Measurements from ENCODE around the gene TMEM247. TPM values are rescaled to one million over a fixed set of nuclear protein-coding genes. Genes with fewer than 3 reads are reported as not detected.

Gene TMEM247
- total and polyA plus RNA-seq, 4 experiments from 2014 or later: not detected

DNA sequence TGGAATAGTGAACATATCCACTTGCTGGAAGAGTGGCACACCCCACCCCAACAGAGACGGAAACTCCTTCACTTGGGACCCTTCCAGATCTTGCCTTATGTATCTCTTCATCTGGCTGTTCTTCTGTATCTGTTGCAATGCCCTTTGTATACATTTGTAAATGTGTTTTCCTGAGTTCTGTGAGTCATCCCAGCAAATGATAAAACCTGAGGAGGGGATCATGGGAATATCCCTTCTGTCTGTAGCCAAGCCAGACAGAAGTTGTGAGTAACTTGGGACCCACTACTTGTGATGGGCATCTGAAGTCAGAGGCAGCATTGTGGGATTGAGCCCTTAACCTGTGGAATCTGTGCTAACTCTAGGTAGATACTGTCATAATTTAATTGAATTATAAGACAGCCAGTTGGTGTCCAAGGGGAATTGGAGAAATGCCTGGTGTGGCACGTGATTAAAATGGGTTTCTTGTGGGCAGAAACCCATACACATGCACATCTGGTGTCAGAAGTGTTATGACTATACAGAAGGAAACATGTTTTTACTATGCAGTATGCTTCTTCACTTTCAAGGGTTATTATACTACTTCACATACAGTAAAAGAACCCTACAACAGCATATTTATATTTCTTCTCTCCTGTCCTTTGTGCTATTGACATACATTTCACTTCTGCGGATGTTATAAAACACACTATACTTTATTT lies 32.3 kb upstream of the TMEM247 start:
- POLR2A ChIA-PET (ENCODE audit: partially characterized antibody): no interaction called here

DNA sequence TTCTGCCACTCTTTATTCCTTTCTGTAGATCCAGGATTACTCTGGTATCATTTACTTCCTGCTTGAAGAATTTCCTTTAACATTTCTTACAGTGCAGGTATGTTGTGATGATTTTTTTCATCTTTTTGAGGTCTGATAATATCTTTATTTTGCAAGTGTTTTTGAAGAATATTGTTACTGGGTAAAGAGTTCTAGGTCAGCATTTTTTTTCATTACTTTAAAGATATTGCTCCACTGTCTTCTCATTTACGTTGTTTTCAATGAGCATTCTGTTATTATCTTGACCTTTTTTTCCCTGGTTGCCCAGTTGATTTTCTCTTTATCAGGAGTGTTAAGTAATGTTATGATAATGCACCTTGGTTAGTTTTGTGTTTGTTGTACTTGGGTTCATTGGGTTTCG lies 31.7 kb upstream of the TMEM247 start:
- DNase-seq: no peak
- POLR2A ChIA-PET (ENCODE audit: partially characterized antibody): no interaction called here
- H3K4me1 Mint-ChIP-seq: peaks cover 0 to 5% (median 0%) of the 10 kb centered on the region in 4 donors
- Histone ChIP-seq H3K36me3 (ENCODE audit: insufficient read depth, low read length) (no peaks in the 10 kb centered on the region), H3K27ac (ENCODE audit: low read depth, low read length) (no peak overlapping the region), H3K4me1 (ENCODE audit: insufficient read depth, low read length) (no peaks in the 10 kb centered on the region), H3K4me3 (ENCODE audit: low read length in 2 of 2) (no peak overlapping the region), H3K27me3 (ENCODE audit: insufficient read depth, low read length) (no peaks in the 10 kb centered on the region), H3K9me3 (ENCODE audit: control insufficient read depth in 1 of 2, low read length in 2 of 2) (no peaks in the 10 kb centered on the region)
- CTCF ChIA-PET (ENCODE audit: partially characterized antibody): no interaction called here
- intact Hi-C loops (cut with micrococcal nuclease): no loop called here
- H3K36me3 Mint-ChIP-seq: peaks cover 0 to 1% of the 10 kb centered on the region in 2 donors
- H3K9me3 Mint-ChIP-seq: peaks cover 0 to 24% (median 10%) of the 10 kb centered on the region in 8 donors
- H3K4me3 Mint-ChIP-seq: no peak overlapping the region
- H3K27ac Mint-ChIP-seq: peak overlapping the region in 1 of 7 donors; percentile 48
- peaks cover 4 to 7% of the 10 kb centered on the region in 2 donors for H3K27me3 Mint-ChIP-seq

More for the DNA sequence above, 32.3 kb upstream of the TMEM247 start:
- DNase-seq: no peak
- no peaks in the 10 kb centered on the region for H3K36me3 ChIP-seq (ENCODE audit: insufficient read depth, low read length)
- Mint-ChIP-seq H3K27me3 (peaks cover 4 to 7% of the 10 kb centered on the region in 2 donors), H3K27ac (peak overlapping the region in 1 of 7 donors; percentile 37), H3K4me1 (peaks cover 0 to 5% (median 0%) of the 10 kb centered on the region in 4 donors), H3K9me3 (peaks cover 0 to 24% (median 10%) of the 10 kb centered on the region in 8 donors), H3K36me3 (peaks cover 0 to 1% of the 10 kb centered on the region in 2 donors), H3K4me3 (no peak overlapping the region)
- no peak overlapping the region for H3K27ac ChIP-seq (ENCODE audit: low read depth, low read length)
- intact Hi-C loops (cut with micrococcal nuclease): no loop called here
- H3K9me3 ChIP-seq (ENCODE audit: control insufficient read depth in 1 of 2, low read length in 2 of 2): no peaks in the 10 kb centered on the region
- no peaks in the 10 kb centered on the region for H3K4me1 ChIP-seq (ENCODE audit: insufficient read depth, low read length)
- CTCF ChIA-PET (ENCODE audit: partially characterized antibody): no interaction called here
- no peaks in the 10 kb centered on the region for H3K27me3 ChIP-seq (ENCODE audit: insufficient read depth, low read length)
- H3K4me3 ChIP-seq (ENCODE audit: low read length in 2 of 2): no peak overlapping the region

- intact Hi-C loops (cut with micrococcal nuclease): no loop called here
- Histone ChIP-seq H3K4me3 (ENCODE audit: low read length in 2 of 2) (no peak overlapping the region), H3K27me3 (ENCODE audit: insufficient read depth, low read length) (no peaks in the 10 kb centered on the region), H3K27ac (ENCODE audit: low read depth, low read length) (no peak overlapping the region), H3K9me3 (ENCODE audit: control insufficient read depth in 1 of 2, low read length in 2 of 2) (no peaks in the 10 kb centered on the region), H3K4me1 (ENCODE audit: insufficient read depth, low read length) (no peaks in the 10 kb centered on the region), H3K36me3 (ENCODE audit: insufficient read depth, low read length) (no peaks in the 10 kb centered on the region)
- Mint-ChIP-seq H3K4me3 (no peak overlapping the region), H3K27me3 (peaks cover 4 to 7% of the 10 kb centered on the region in 2 donors), H3K27ac (peak overlapping the region in 1 of 7 donors; percentile 43), H3K36me3 (peaks cover 0 to 1% of the 10 kb centered on the region in 2 donors), H3K4me1 (peaks cover 0 to 5% (median 0%) of the 10 kb centered on the region in 4 donors), H3K9me3 (peaks cover 0 to 24% (median 10%) of the 10 kb centered on the region in 8 donors)
- ChIA-PET CTCF (ENCODE audit: partially characterized antibody) (no interaction called here), POLR2A (ENCODE audit: partially characterized antibody) (no interaction called here)
- no peak for DNase-seq
Measured at GRCh38 chr2:46448111-46448510, 31.3 kb upstream of the TMEM247 start.

DNA sequence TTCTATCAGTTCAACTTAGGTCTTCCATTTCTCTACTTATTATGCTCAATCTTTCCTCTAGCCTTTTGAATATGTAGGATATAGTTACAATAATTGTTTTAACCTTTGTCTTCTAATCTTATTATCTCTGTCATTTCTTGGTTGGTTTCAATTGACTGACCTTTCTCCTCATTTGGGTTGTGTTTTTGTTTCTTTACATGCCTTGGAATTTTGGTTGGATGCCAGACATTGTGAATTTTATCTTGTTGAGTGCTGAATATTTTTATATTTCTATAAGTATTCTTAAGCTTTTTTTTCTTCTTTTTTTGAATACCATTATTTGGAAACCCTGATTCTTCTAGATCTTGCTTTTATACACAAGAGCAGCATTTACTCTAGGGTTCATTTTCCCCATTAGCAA lies 30.7 kb upstream of the TMEM247 start:
- Histone ChIP-seq H3K27me3 (ENCODE audit: insufficient read depth, low read length) (no peaks in the 10 kb centered on the region), H3K9me3 (ENCODE audit: control insufficient read depth in 1 of 2, low read length in 2 of 2) (no peaks in the 10 kb centered on the region), H3K4me3 (ENCODE audit: low read length in 2 of 2) (no peak overlapping the region), H3K4me1 (ENCODE audit: insufficient read depth, low read length) (no peaks in the 10 kb centered on the region), H3K27ac (ENCODE audit: low read depth, low read length) (no peak overlapping the region), H3K36me3 (ENCODE audit: insufficient read depth, low read length) (no peaks in the 10 kb centered on the region)
- Mint-ChIP-seq H3K4me1 (peaks cover 0 to 5% (median 0%) of the 10 kb centered on the region in 4 donors), H3K4me3 (no peak overlapping the region), H3K9me3 (peaks cover 0 to 24% (median 10%) of the 10 kb centered on the region in 8 donors), H3K36me3 (peaks cover 0 to 1% of the 10 kb centered on the region in 2 donors), H3K27me3 (peaks cover 4 to 7% of the 10 kb centered on the region in 2 donors), H3K27ac (no peak overlapping the region)
- intact Hi-C loops (cut with micrococcal nuclease): no loop called here
- CTCF ChIA-PET (ENCODE audit: partially characterized antibody): no interaction called here
- no peak for DNase-seq
- POLR2A ChIA-PET (ENCODE audit: partially characterized antibody): no interaction called here

GRCh38 chr2:46449700-46450099 lies 29.7 kb upstream of the TMEM247 start:
- H3K9me3 ChIP-seq (ENCODE audit: control insufficient read depth in 1 of 2, low read length in 2 of 2): no peaks in the 10 kb centered on the region
- ChIA-PET CTCF (ENCODE audit: partially characterized antibody) (interaction anchor here (2.0 kb wide), 1 partner anchor 200 kb away, joined by 4 read pairs; no protein-coding TSS in a partner anchor), POLR2A (ENCODE audit: partially characterized antibody) (no interaction called here)
- H3K27ac ChIP-seq (ENCODE audit: low read depth, low read length): no peak overlapping the region
- no peak for DNase-seq
- peaks cover 4 to 7% of the 10 kb centered on the region in 2 donors for H3K27me3 Mint-ChIP-seq
- no peaks in the 10 kb centered on the region for H3K36me3 ChIP-seq (ENCODE audit: insufficient read depth, low read length)
- peaks cover 0 to 24% (median 10%) of the 10 kb centered on the region in 8 donors for H3K9me3 Mint-ChIP-seq
- no peaks in the 10 kb centered on the region for H3K4me1 ChIP-seq (ENCODE audit: insufficient read depth, low read length)
- peaks cover 0 to 1% of the 10 kb centered on the region in 2 donors for H3K36me3 Mint-ChIP-seq
- no peak overlapping the region for H3K4me3 Mint-ChIP-seq
- no peak overlapping the region for H3K4me3 ChIP-seq (ENCODE audit: low read length in 2 of 2)
- intact Hi-C loops (cut with micrococcal nuclease): no loop called here
- no peaks in the 10 kb centered on the region for H3K4me1 Mint-ChIP-seq
- no peaks in the 10 kb centered on the region for H3K27me3 ChIP-seq (ENCODE audit: insufficient read depth, low read length)
- H3K27ac Mint-ChIP-seq: no peak overlapping the region

DNA sequence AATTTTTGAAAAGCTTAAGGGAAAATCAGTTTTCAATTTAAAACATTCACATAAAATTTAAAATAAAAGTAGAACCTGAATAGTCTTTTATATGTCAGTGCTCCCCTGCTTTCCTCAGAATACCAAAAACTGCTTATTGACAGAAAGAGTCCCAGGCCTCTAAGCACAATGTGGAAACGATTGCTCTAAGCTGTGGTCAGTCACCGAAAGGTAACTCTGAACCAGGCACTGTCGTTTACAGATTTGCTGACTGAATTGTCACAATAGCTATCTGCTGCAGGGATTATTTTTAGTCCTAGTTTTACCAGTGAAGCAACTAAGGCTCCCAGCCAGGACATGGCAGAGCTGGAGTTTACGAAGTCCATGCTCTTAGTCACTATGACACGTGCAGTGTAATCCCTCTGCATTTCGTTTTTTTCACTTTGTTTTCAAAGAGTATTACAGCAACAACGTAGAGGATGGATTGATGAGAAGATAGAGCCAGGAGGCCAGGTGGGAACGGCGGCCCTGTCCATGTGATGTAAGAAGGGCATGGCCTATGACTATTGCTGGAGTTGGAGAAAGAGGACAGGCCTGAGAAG lies 28.1 kb upstream of the TMEM247 start:
- H3K4me3 ChIP-seq (ENCODE audit: low read length in 2 of 2): no peak overlapping the region
- H3K27ac ChIP-seq (ENCODE audit: low read depth, low read length): no peak overlapping the region
- no peaks in the 10 kb centered on the region for H3K9me3 ChIP-seq (ENCODE audit: control insufficient read depth in 1 of 2, low read length in 2 of 2)
- CTCF ChIA-PET (ENCODE audit: partially characterized antibody): interaction anchor here (1.8 to 2.1 kb wide), 3 partner anchors 8 to 199 kb away, joined by 4 to 6 read pairs (median 6); no protein-coding TSS in a partner anchor
- POLR2A ChIA-PET (ENCODE audit: partially characterized antibody): interaction anchor here (0.8 kb wide), 1 partner anchor 12 kb away, joined by 3 read pairs; no protein-coding TSS in a partner anchor
- Mint-ChIP-seq H3K36me3 (no peaks in the 10 kb centered on the region), H3K4me1 (no peaks in the 10 kb centered on the region), H3K27ac (peak overlapping the region in 1 of 7 donors; percentile 32), H3K9me3 (peaks cover 0 to 14% (median 2%) of the 10 kb centered on the region in 8 donors), H3K4me3 (peak overlapping the region in 1 of 8 donors; percentile 17), H3K27me3 (peaks cover 4 to 7% of the 10 kb centered on the region in 2 donors)
- H3K27me3 ChIP-seq (ENCODE audit: insufficient read depth, low read length): no peaks in the 10 kb centered on the region
- intact Hi-C loops (cut with micrococcal nuclease): no loop called here
- H3K4me1 ChIP-seq (ENCODE audit: insufficient read depth, low read length): no peaks in the 10 kb centered on the region
- no peak for DNase-seq
- H3K36me3 ChIP-seq (ENCODE audit: insufficient read depth, low read length): no peaks in the 10 kb centered on the region

DNA sequence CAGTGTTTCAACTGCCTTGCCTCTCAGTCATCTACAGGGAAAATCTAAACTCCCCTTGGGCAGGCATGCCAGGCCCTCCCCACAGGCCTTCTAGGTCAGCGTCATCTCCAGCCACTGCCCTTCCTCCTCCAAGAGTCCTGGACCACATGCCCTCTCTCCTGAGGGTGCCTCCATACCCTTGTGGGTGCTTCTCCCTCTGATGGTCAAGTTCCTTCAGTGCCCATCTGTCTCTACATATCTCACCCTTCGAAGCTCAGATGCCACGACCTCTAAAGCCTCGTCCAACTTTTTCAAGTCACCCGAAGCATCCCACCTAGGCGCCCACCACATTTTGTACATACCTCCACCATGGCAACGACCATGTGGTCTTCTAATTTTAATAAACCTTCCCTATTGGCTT lies 22.6 kb upstream of the TMEM247 start:
- H3K36me3 ChIP-seq (ENCODE audit: insufficient read depth, low read length): no peaks in the 10 kb centered on the region
- H3K4me1 Mint-ChIP-seq: peaks cover 4 to 7% (median 6%) of the 10 kb centered on the region in 4 donors
- H3K9me3 Mint-ChIP-seq: peaks cover 0 to 2% (median 0%) of the 10 kb centered on the region in 8 donors
- no peak for DNase-seq
- no peaks in the 10 kb centered on the region for H3K36me3 Mint-ChIP-seq
- H3K27ac Mint-ChIP-seq: no peak overlapping the region
- H3K4me1 ChIP-seq (ENCODE audit: insufficient read depth, low read length): peaks cover 7% of the 10 kb centered on the region
- no peak overlapping the region for H3K4me3 ChIP-seq (ENCODE audit: low read length in 2 of 2)
- ChIA-PET CTCF (ENCODE audit: partially characterized antibody) (interaction anchor here (1.0 to 4.7 kb wide), 4 partner anchors 394 to 465 kb away, joined by 4 to 30 read pairs (median 6); no protein-coding TSS in a partner anchor), POLR2A (ENCODE audit: partially characterized antibody) (no interaction called here)
- H3K27me3 ChIP-seq (ENCODE audit: insufficient read depth, low read length): no peaks in the 10 kb centered on the region
- intact Hi-C loops (cut with micrococcal nuclease): no loop called here
- no peak overlapping the region for H3K27ac ChIP-seq (ENCODE audit: low read depth, low read length)
- peaks cover 0 to 2% of the 10 kb centered on the region in 2 donors for H3K27me3 Mint-ChIP-seq
- no peak overlapping the region for H3K4me3 Mint-ChIP-seq
- no peaks in the 10 kb centered on the region for H3K9me3 ChIP-seq (ENCODE audit: control insufficient read depth in 1 of 2, low read length in 2 of 2)
